Panc1 (cell line): ENCODE results near the gene SLC41A3.

Experiments used
- CTCF ChIP-seq: fragments of 450-650 bp; IDR thresholded peaks from 2 replicates; pipeline ENCODE4 v1.5.1; 2017; ENCODE audit warnings: mild to moderate bottlenecking
- POLR2AphosphoS5 ChIP-seq: IDR thresholded peaks from 2 replicates; pipeline ENCODE4 v1.6.1; 2012; ENCODE audit warnings: mild to moderate bottlenecking, low read depth, low read length, moderate library complexity
- REST ChIP-seq, 2 experiments: IDR thresholded peaks; 2 replicates each; pipeline ENCODE4 v1.6.1; 2011 to 2012; ENCODE audit warnings: low read depth in 2 of 2, control low read depth in 1 of 2, low read length in 1 of 2, mild to moderate bottlenecking in 1 of 2, moderate library complexity in 1 of 2; ENCODE audit not compliant: insufficient read depth in 1 of 2
- SIN3A ChIP-seq: IDR thresholded peaks from 2 replicates; pipeline ENCODE4 v1.6.1; 2012; ENCODE audit warnings: low read depth, mild to moderate bottlenecking, low read length, moderate library complexity, borderline replicate concordance; ENCODE audit not compliant: insufficient read depth
- TCF7L2 ChIP-seq: IDR thresholded peaks from 2 replicates; pipeline ENCODE4 v1.6.1; 2011; ENCODE audit warnings: mild to moderate bottlenecking, low read depth, low read length, inconsistent platforms

- no peak for TF ChIP-seq CTCF
- TF ChIP-seq POLR2AphosphoS5, result no peak
- no peak for TF ChIP-seq REST (IDR thresholded peaks at IDR 0.05; ENCODE audit: insufficient read depth in 1 of 2, low read depth in 2 of 2, low read length in 1 of 2)
- TF ChIP-seq TCF7L2, result no peak
- no peak for TF ChIP-seq SIN3A
Measured at GRCh38 chr3:125965505-125965904, 118.4 kb downstream of the SLC41A3 start.
